Endothelial cell of umbilical vein (primary cell): ENCODE results near the gene L3MBTL4. TPM values are rescaled to one million over a fixed set of nuclear protein-coding genes. Genes with fewer than 3 reads are reported as not detected.

Experiments
- BruUV-seq: library from RNA; stranded (reverse); fragments of 400-500 nt; replicated peaks from 2 replicates; lab custom pipeline; 2021; lab: Mats Ljungman, UMichigan
- CTCF ChIA-PET: fragments of 300-600, 350-600 bp; sonication (Branson Sonifier 250); formaldehyde crosslinking; loops from one replicate; lab custom pipeline; 2021; ENCODE audit warnings: antibody characterized with exemption, inconsistent platforms; lab: Charles Lee
- POLR2A ChIA-PET: fragments of 300-600, 350-600 bp; sonication (Branson Sonifier 250); formaldehyde crosslinking; loops from one replicate; lab custom pipeline; 2021; ENCODE audit warnings: antibody characterized with exemption, inconsistent platforms; lab: Charles Lee
- DNase-seq: peaks from one replicate; pipeline ENCODE4 v3.0.0-alpha.2; 2011; ENCODE audit warnings: low read depth, low spot score
- FAIRE-seq: peaks from 2 replicates; lab custom pipeline; 2011; peaks lifted over from hg19 to GRCh38; lab: Jason Lieb, UNC
- H2AFZ ChIP-seq: 2 replicates; pipeline ENCODE4 v1.6.0; 2012; ENCODE audit warnings: low read depth, low read length, control low read depth, inconsistent platforms
- H3K27ac ChIP-seq: 2 replicates; pipeline ENCODE4 v1.5.1; 2011; ENCODE audit warnings: low read depth, mild to moderate bottlenecking, control low read depth, low read length, moderate library complexity; ENCODE audit not compliant: insufficient read depth
- H3K27me3 ChIP-seq, 2 experiments: 2 replicates each; pipeline versions ENCODE4 v1.6.0 to v1.6.1; 2011; ENCODE audit warnings: low read length in 2 of 2, mixed read lengths in 1 of 2; ENCODE audit not compliant: control insufficient read depth in 2 of 2, insufficient read depth in 2 of 2
- H3K36me3 ChIP-seq, 2 experiments: 2 replicates in 1 of 2; 3 replicates in 1 of 2; pipeline ENCODE4 v1.5.1; 2011; ENCODE audit warnings: low read length in 2 of 2, mild to moderate bottlenecking in 1 of 2, moderate library complexity in 1 of 2; ENCODE audit not compliant: control insufficient read depth in 2 of 2, insufficient read depth in 2 of 2; ENCODE audit errors: extremely low read depth in 1 of 2
- H3K4me1 ChIP-seq: 3 replicates; pipeline ENCODE4 v1.5.1; 2011; ENCODE audit warnings: mild to moderate bottlenecking, low read length; ENCODE audit not compliant: control insufficient read depth, insufficient read depth; ENCODE audit errors: extremely low read depth
- H3K4me2 ChIP-seq: 2 replicates; pipeline ENCODE4 v1.6.1; 2011; ENCODE audit warnings: low read length, control low read depth, mixed read lengths; ENCODE audit not compliant: insufficient read depth
- H3K4me3 ChIP-seq, 3 experiments: fragments of 200-600 bp in 1 of 3; sonication (generic), shearing (Covaris generic) in 1 of 3; replicated peaks in 1 of 3; 2 replicates each; pipeline ENCODE4 v1.5.1; 2011 to 2016; ENCODE audit warnings: control low read depth in 3 of 3, low read length in 3 of 3, mild to moderate bottlenecking in 2 of 3, inconsistent platforms in 1 of 3, low read depth in 1 of 3, moderate library complexity in 1 of 3; ENCODE audit not compliant: insufficient read depth in 1 of 3
- H3K79me2 ChIP-seq: 2 replicates; pipeline ENCODE4 v1.6.0; 2012; ENCODE audit warnings: low read length, inconsistent platforms; ENCODE audit not compliant: control insufficient read depth, insufficient read depth
- H3K9ac ChIP-seq: replicated peaks from 2 replicates; pipeline ENCODE3; 2011; ENCODE audit warnings: low read length, control low read depth; ENCODE audit not compliant: insufficient read depth; ENCODE audit errors: extremely low read depth
- H3K9me1 ChIP-seq: replicated peaks from 3 replicates; pipeline ENCODE4 v1.6.0; 2011; ENCODE audit warnings: mild to moderate bottlenecking, low read length; ENCODE audit not compliant: control insufficient read depth, insufficient read depth; ENCODE audit errors: extremely low read depth
- H3K9me3 ChIP-seq: replicated peaks from 2 replicates; pipeline ENCODE4 v1.5.1; 2012; ENCODE audit warnings: low read length, inconsistent platforms; ENCODE audit not compliant: control insufficient read depth, insufficient read depth
- H4K20me1 ChIP-seq: replicated peaks from 2 replicates; pipeline ENCODE3; 2011; ENCODE audit warnings: mild to moderate bottlenecking, low read length; ENCODE audit not compliant: control insufficient read depth, insufficient read depth; ENCODE audit errors: extremely low read depth
- EZH2 ChIP-seq: IDR thresholded peaks from 2 replicates; pipeline ENCODE4 v1.6.1; 2012; ENCODE audit warnings: borderline replicate concordance, low read depth, mild to moderate bottlenecking, moderate library complexity, low read length, inconsistent platforms; ENCODE audit not compliant: severe bottlenecking
- FOS ChIP-seq: IDR thresholded peaks from 2 replicates; pipeline ENCODE4 v1.6.1; 2011; ENCODE audit warnings: mild to moderate bottlenecking, low read length, moderate library complexity, borderline replicate concordance; ENCODE audit not compliant: insufficient read depth
- GATA2 ChIP-seq: IDR thresholded peaks from 2 replicates; pipeline ENCODE4 v1.7.0; 2011; ENCODE audit warnings: low read depth, mild to moderate bottlenecking, moderate library complexity, mixed read lengths, low read length; ENCODE audit not compliant: insufficient read length, insufficient read depth
- JUN ChIP-seq: IDR thresholded peaks from 2 replicates; pipeline ENCODE4 v1.6.1; 2011; ENCODE audit warnings: borderline replicate concordance, low read depth; ENCODE audit not compliant: insufficient read length, insufficient read depth
- MYC ChIP-seq: IDR thresholded peaks from one replicate; pipeline ENCODE4 v1.6.1; 2011; ENCODE audit warnings: mild to moderate bottlenecking, low read depth, low read length
- POLR2A ChIP-seq: IDR thresholded peaks from 2 replicates; pipeline ENCODE4 v1.6.1; 2012; ENCODE audit warnings: low read depth, mild to moderate bottlenecking, control low read depth, low read length
- POLR2AphosphoS5 ChIP-seq: IDR thresholded peaks from 2 replicates; pipeline ENCODE4 v1.6.1; 2012; ENCODE audit warnings: low read depth, mild to moderate bottlenecking, control low read depth, low read length, moderate library complexity; ENCODE audit not compliant: insufficient read depth
- dilution Hi-C: fragments of 300-500 bp; cut with MboI; formaldehyde crosslinking; loops from one replicate; pipeline ENCODE4 v1.15.0; 2019; ENCODE audit warnings: low sequenced_read_pairs; ENCODE audit not compliant: extremely low pct_ligation_motif_present
- intact Hi-C: fragments of 100-400 bp; cut with micrococcal nuclease; formaldehyde crosslinking; loops from one replicate; pipeline ENCODE4 v1.10.0; 2022
- polyA plus RNA-seq, 4 experiments: library from polyadenylated mRNA; depleted of rRNA in 3 of 4; stranded (reverse) in 3 of 4; unstranded in 1 of 4; fragments of >200 nt; gene quantifications; 2 replicates each; pipeline versions ENCODE4 v1.2.1 to v1.2.3, GENCODE V29; 2011 to 2012; ENCODE audit warnings: missing spikeins in 1 of 4
- total RNA-seq: library from RNA; stranded (reverse); gene quantifications from 2 replicates; pipeline ENCODE4 v1.2.3, GENCODE V29; 2021
- TF ChIP-seq, protein P1 (sequence below): IDR thresholded peaks from 2 replicates; pipeline ENCODE4 v1.6.1; 2011; ENCODE audit not compliant: insufficient read depth, insufficient read length
- TF ChIP-seq, protein P2 (sequence below), 2 donors: IDR thresholded peaks; 1 replicate in 1 of 2; 2 replicates in 1 of 2; pipeline ENCODE4 v1.5.1; 2011; ENCODE audit warnings: low read length in 2 of 2, mild to moderate bottlenecking in 2 of 2, moderate library complexity in 2 of 2, control low read depth in 1 of 2, inconsistent platforms in 1 of 2, low read depth in 1 of 2; ENCODE audit not compliant: insufficient read depth in 1 of 2; ENCODE audit errors: extremely low read depth in 1 of 2

L3MBTL4 gene
- total and polyA plus RNA-seq, 2 donors (not counting 3 experiments of a cell fraction or from before 2014, with no cell fraction given): 0.80 TPM; not detected in 1

DNA sequence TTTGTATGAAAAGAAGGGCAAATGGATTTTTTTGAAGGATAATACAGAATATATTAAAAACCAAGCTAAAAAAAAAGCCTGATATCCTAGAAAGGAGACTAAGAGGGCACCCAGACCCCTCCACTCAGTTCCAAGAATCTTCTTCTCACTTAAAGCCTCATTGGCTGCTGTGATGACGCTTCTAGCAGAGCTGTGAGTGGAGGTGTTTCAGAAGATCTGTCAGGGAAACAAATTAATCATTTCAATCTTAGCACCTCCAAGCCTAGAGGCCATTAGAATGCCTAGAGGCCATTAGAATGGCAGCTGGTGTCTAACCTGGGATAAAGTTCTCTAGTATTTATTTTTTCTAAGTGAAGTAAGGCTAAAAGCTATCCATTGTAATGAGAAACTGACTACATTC lies 355.2 kb downstream of the L3MBTL4 start:
- Histone ChIP-seq H4K20me1 (no peaks in the 10 kb centered on the region), H3K36me3 (no peaks in the 10 kb centered on the region), H3K9me3 (no peaks in the 10 kb centered on the region), H3K4me2 (no peak overlapping the region), H3K27ac (no peak overlapping the region), H3K79me2 (no peaks in the 10 kb centered on the region), H3K9me1 (no peaks in the 10 kb centered on the region), H3K27me3 (no peaks in the 10 kb centered on the region), H3K4me3 (no peak overlapping the region), H3K4me1 (peaks cover 21% of the 10 kb centered on the region), H2AFZ (no peak overlapping the region), H3K9ac (no peak overlapping the region)
- no peak for FAIRE-seq
- TF ChIP-seq MYC: no peak
- TF ChIP-seq FOS: no peak
- TF ChIP-seq POLR2AphosphoS5: no peak
- TF ChIP-seq GATA2: no peak
- no peak for TF ChIP-seq POLR2A
- TF ChIP-seq EZH2: no peak
- no peak for TF ChIP-seq JUN
- TF ChIP-seq, protein P1, sequence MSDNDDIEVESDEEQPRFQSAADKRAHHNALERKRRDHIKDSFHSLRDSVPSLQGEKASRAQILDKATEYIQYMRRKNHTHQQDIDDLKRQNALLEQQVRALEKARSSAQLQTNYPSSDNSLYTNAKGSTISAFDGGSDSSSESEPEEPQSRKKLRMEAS: no peak
- TF ChIP-seq, protein P2, sequence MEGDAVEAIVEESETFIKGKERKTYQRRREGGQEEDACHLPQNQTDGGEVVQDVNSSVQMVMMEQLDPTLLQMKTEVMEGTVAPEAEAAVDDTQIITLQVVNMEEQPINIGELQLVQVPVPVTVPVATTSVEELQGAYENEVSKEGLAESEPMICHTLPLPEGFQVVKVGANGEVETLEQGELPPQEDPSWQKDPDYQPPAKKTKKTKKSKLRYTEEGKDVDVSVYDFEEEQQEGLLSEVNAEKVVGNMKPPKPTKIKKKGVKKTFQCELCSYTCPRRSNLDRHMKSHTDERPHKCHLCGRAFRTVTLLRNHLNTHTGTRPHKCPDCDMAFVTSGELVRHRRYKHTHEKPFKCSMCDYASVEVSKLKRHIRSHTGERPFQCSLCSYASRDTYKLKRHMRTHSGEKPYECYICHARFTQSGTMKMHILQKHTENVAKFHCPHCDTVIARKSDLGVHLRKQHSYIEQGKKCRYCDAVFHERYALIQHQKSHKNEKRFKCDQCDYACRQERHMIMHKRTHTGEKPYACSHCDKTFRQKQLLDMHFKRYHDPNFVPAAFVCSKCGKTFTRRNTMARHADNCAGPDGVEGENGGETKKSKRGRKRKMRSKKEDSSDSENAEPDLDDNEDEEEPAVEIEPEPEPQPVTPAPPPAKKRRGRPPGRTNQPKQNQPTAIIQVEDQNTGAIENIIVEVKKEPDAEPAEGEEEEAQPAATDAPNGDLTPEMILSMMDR (IDR thresholded peaks at IDR 0.05; ENCODE audit: extremely low read depth in 1 of 2, insufficient read depth in 1 of 2, low read depth in 1 of 2, low read length in 2 of 2): no peak
- no peak for DNase-seq
- CTCF ChIA-PET: interaction anchor here (1.1 to 1.2 kb wide), 2 partner anchors 9 to 15 kb away, joined by 3 to 5 read pairs; no protein-coding TSS in a partner anchor
- intact Hi-C loops: loop anchor here (5.0 kb wide), 1 partner anchor 167 kb away; no protein-coding TSS in a partner anchor
- no TSS peak for BruUV-seq
- dilution Hi-C loops: no loop called here
- POLR2A ChIA-PET: no interaction called here
